Stimulated activated CD8-positive, alpha-beta memory T cell treated with anti-CD3 and anti-CD28 coated beads, Interleukin-7, amount 100 ng/mL, for 24 hours (primary cell): Measurements from ENCODE around the gene BMPR1A.

Source experiments
- DNase-seq: peaks from one replicate; pipeline ENCODE4 v3.0.0-alpha.2; 2020; ENCODE audit warnings: low read depth

The BMPR1A gene

GRCh38 chr10:86802473-86803108 is 46.2 kb downstream of the BMPR1A start:
- DNase-seq = no peak

DNA sequence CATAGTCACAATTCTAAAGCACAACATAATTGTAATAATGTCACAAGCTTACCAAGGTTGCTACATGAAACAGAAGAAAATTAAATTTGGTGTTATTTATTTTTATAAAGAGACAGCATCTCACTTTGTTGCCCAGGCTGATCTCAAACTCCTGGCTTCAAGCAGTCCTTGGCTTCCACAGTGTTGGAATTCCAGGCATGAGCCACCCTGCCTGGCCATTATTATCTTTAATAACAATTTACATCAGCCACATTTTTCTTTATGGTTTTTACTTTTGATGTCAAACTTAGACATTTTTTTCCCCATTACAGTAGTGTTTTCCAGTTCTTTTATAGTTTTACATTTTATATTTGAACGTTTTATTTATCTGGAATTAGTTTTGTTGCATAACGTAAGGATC is 46.7 kb downstream of the BMPR1A start:
- DNase-seq = no peak

DNA sequence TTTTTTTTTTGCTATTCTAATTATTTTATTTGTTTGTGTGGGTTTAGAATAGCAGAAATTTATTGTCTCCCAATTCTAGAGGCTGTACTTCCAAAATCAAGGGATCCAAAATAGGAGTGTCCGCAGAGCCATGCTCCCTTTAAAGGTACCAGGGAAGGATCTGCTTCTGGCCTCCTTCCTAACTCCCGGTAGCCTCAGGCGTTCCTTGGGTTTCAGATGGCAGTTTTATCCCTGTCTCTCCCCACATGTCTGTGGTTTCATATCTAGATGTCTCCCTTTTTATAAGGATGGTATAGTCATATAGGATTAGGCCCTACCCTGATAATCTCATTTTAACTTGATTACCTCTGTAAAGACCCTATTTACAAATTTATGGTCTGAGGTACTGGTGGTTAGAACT is 48.4 kb downstream of the BMPR1A start:
- no peak for DNase-seq

DNA sequence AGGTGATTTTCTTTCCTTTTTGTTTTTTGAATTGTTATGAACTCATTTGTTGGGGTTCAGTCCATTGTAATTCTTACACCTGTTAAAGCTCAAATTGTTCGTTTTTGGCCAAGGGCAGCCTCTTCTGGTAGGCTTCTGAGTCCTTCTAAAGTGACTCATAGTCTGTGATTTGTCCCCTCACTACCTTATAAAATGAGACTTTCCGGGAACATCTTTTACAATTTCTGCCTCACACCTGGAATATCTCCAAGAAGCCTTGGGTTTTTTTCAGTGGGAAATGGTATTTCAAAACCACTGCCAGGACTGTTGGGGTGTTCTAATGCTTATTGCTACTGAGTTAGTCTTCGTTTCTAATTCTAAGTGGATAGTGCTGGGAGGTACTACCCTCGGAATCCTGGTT is 56.7 kb downstream of the BMPR1A start:
- DNase-seq = no peak

DNA sequence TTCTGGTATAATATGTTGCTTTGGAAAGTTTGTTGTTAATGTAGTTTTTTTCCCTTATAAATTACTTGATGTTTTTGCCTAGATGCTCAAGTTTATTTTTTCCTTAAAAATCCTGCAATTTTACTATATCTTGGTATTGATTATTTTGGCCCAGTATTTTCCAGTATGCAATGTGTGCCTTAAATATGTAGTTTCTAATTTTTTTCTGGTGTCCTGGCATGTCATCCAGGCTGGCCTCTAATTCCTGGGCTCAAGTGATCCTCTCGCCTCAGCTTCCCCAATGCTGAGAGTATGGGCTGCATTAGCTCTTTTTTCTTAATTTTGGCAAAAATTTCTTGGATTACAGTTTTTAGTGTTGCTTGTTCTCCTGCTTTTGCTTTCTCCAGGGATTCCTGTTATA is 57.6 kb downstream of the BMPR1A start:
- no peak for DNase-seq

DNA sequence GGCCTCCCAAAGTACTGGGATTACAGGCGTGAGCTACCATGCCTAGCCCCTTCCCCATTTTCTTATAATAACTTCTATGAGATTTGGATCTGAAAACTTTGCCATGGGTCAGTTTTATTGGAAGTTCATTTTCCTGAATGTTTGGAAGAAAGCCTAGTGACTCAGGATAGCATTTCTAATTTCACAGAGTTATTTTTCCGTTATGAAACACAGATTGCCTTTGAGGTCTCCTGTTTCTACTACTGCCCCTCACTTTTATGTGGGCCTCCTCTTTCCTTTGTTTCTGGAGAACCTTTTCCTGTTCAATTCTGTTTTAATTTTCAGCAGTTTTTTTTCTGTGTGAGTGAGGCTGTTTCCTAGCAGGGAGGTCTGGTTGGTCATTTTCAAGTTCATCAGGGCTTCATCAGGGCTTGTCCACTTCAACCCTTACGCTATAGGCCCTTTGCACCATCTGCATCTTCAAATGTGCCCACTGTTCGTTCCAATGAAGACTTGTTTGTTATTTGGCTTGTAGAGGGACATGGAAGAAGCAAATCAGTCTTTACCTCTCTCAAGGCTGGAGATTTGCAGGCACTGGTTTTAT is 58.7 kb downstream of the BMPR1A start:
- no peak for DNase-seq

DNA sequence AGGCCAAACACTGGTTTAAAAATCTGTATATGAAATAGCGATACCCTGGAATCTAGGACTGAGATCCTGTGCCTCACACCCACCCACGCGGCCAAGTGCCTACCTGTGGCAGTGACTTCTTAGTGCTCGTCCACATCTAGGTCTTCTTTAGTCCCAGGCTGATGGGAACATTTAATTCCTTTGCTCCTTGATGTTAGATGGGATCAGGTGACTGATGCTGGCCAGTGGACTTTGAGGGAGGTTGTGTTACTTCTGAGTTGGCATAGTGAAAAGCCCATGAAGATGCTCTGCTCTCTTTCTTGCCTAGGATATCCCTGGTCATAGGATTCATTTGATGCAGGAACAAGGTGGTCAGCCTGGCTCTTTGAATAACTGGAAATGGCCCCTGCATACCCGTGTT is 59.2 kb downstream of the BMPR1A start:
- DNase-seq = no peak

GRCh38 chr10:86817246-86817645 is 60.8 kb downstream of the BMPR1A start:
- no peak for DNase-seq

GRCh38 chr10:86819567-86819966 is 63.1 kb downstream of the BMPR1A start:
- DNase-seq = no peak

DNA sequence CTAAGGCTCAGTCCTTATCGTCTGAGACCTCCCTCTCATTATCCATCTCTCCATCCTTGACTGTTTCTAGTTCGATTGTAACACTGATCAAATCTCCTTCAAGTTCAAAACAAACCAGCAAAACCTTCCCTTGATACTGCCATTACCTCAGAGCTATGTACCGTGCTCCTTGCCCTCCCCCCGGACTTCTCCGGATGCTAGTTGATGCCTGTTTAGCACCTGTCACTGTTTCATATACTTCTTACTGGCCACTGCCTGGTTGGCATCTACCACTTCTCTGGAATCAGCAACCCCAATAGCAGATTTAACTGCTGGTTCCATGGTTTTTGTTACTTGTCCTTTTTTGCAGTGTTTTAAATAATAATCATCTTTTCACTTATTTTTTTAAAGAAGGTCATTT is 64.1 kb downstream of the BMPR1A start:
- DNase-seq = no peak

DNA sequence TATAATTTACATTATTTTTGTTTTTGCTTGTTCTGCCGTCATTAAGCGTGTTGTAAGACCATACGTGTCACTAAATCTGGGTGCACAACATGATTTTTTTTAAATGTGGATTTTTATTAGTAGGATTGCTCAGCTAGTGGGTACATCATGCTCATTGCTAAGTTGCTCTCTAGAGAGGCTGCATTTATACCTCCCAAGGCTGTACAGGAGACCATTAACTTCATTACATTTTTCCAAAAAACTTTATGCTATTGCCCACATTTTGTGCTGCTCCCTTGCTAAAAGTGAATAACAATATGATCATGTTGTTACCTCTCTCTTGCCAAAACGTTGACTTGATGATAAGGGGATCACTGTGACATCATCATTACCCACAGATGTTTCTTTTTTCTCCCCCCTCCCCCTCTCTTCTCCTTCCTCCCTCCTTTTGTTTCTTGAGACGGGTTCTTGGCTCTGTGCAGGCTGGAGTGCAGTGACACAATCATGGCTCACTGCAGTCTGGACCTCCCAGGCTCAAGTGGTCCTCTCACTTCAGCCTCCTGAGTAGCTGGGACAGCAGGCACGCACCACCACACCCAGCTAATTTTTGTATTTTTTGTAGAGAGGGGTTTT is 65.1 kb downstream of the BMPR1A start:
- no peak for DNase-seq

- DNase-seq = no peak
Observed at GRCh38 chr10:86823565-86823964, 67.1 kb downstream of the BMPR1A start.

DNA sequence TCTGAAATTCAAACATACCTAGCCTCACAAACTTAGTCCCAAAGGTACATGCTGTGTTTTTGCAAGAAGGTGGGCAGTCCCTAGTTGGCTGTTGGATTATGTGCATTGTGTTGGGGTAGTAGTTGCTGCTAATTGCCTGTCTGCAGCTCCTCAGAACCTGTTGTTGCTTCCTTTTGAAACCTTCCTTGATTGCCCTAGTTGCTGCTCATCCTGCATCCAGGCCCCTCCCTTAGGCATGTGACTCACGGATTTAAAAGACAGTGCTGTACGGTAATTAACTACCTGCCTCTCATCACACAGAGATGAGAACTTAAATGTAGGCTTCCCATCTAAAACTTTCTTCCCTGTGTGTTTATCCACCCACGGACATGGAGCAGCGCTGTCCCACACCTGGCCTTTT is 67.7 kb downstream of the BMPR1A start:
- no peak for DNase-seq

GRCh38 chr10:86825366-86825765 is 68.9 kb downstream of the BMPR1A start:
- no peak for DNase-seq

DNA sequence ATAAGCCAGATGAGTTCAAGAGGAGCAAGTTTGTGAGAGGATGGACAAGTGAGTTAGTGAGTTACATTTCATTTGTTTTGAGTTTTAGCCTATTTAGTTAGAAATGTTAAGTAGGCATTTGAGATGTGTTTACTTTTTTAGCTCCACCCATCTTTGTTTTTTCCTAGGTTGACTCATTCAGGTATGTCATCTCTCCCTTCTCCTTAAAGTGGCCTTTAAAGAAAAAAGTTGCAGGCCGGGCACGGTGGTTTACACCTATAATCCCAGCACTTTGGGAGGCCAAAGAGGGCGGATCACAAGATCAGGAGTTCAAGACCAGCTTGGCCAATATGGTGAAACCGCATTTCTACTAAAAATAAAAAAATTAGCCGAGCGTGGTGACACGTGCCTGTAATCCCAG is 71.2 kb downstream of the BMPR1A start:
- DNase-seq = no peak

- DNase-seq = no peak
Observed at GRCh38 chr10:86828145-86828544, 71.7 kb downstream of the BMPR1A start.

GRCh38 chr10:86829472-86829871 is 73.1 kb downstream of the BMPR1A start:
- DNase-seq = no peak

GRCh38 chr10:86830043-86830591 is 73.7 kb downstream of the BMPR1A start:
- DNase-seq = no peak

DNA sequence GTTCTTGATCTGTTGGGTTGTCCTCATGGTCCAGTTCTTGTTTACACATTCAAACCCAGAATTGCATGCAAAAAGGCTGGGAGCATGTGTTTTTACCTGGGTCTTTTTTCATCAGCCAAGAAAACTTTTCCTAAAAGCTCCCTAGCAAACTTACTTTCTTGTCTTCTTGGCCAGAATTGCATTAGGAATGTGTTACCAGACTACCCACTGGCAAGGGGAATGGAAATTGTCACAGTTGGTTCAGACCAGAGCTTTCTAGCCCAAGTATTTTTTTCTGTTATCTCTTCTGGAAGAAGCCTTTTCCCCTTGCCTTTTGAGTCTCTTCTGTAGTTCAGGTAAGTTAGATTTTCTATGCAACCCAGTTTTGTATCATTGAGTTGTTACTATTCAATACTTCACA is 77.5 kb downstream of the BMPR1A start:
- no peak for DNase-seq

DNA sequence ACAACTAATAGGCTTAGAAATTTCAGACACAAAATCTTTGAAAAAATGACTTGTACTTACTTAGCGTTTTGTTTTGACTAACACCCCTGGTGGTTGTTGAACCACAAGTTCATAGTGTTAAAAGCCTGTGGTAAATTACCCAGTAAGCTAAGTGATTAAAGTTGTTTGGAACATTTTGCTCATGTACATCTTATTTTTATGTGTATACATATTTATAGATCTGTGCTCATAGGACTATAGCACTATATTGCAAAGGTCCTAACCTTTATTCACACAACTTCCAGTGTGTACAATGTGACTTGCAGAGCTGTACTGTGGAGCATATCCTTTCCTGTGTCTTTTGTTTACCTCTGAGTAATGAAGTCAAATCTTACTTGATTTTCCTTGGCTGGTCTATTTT is 79.6 kb downstream of the BMPR1A start:
- DNase-seq = no peak

DNA sequence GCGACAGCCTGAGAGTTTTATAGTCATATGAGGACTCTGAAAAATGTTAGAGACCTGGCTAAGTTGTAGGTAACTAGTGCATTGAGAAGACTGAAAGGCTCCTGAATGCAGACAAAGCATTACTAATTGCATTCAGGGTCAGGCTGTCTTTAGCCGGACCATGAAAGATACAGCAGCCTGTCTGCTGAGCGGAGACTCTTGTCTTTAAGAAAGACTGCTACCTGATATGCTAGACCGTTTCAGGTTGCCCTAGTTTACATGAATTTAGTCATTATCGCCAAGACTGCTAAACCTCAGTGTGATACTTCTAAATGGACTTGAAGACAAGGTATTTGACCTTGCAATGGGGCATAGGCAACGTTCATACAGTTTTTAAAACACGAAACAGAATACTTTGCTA is 81.2 kb downstream of the BMPR1A start:
- no peak for DNase-seq

- no peak for DNase-seq
Observed at GRCh38 chr10:86840498-86840897, 84.1 kb downstream of the BMPR1A start.

GRCh38 chr10:86846088-86846487 is 89.7 kb downstream of the BMPR1A start:
- DNase-seq = no peak

GRCh38 chr10:86848747-86849146 is 92.3 kb downstream of the BMPR1A start:
- DNase-seq = no peak
